ENCODE data around the gene TJP2.

The TJP2 gene

GRCh38 chr9:69191231-69191630 lies 17.2 kb downstream of the TJP2 start:
- no peak for DNase-seq (ENCODE audit: low read depth)

GRCh38 chr9:69192214-69192613 lies 18.1 kb downstream of the TJP2 start:
- DNase-seq (ENCODE audit: low read depth), result no peak

GRCh38 chr9:69193685-69194032 lies 19.6 kb downstream of the TJP2 start:
- DNase-seq (ENCODE audit: low read depth), result no peak

GRCh38 chr9:69194702-69195418 lies 20.8 kb downstream of the TJP2 start:
- DNase-seq (ENCODE audit: low read depth), result no peak

GRCh38 chr9:69195668-69196067 lies 21.6 kb downstream of the TJP2 start:
- DNase-seq (ENCODE audit: low read depth), result no peak

GRCh38 chr9:69197687-69198086 lies 23.6 kb downstream of the TJP2 start:
- DNase-seq (ENCODE audit: low read depth), result no peak

- DNase-seq (ENCODE audit: low read depth), result no peak
Observed at GRCh38 chr9:69198521-69199220, 24.6 kb downstream of the TJP2 start.

- DNase-seq (ENCODE audit: low read depth), result no peak
Observed at GRCh38 chr9:69199769-69200470, 25.8 kb downstream of the TJP2 start.

- no peak for DNase-seq (ENCODE audit: low read depth)
Observed at GRCh38 chr9:69202556-69202955, 28.5 kb downstream of the TJP2 start.

- DNase-seq (ENCODE audit: low read depth), result no peak
Observed at GRCh38 chr9:69204326-69204725, 30.2 kb downstream of the TJP2 start.

- DNase-seq (ENCODE audit: low read depth), result no peak
Observed at GRCh38 chr9:69204849-69205248, 30.8 kb downstream of the TJP2 start.

- no peak for DNase-seq (ENCODE audit: low read depth)
Observed at GRCh38 chr9:69206047-69206446, 32.0 kb downstream of the TJP2 start.

GRCh38 chr9:69207503-69207902 lies 33.4 kb downstream of the TJP2 start:
- no peak for DNase-seq (ENCODE audit: low read depth)

- no peak for DNase-seq (ENCODE audit: low read depth)
Observed at GRCh38 chr9:69211424-69212036, 37.5 kb downstream of the TJP2 start.

GRCh38 chr9:69213647-69214046 lies 39.6 kb downstream of the TJP2 start:
- no peak for DNase-seq (ENCODE audit: low read depth)

- no peak for DNase-seq (ENCODE audit: low read depth)
Observed at GRCh38 chr9:69214939-69215338, 40.9 kb downstream of the TJP2 start.

GRCh38 chr9:69215774-69216485 lies 41.9 kb downstream of the TJP2 start:
- DNase-seq (ENCODE audit: low read depth), result no peak

GRCh38 chr9:69218166-69218565 lies 44.1 kb downstream of the TJP2 start:
- DNase-seq (ENCODE audit: low read depth), result no peak

GRCh38 chr9:69221036-69221435 lies 47.0 kb downstream of the TJP2 start:
- DNase-seq (ENCODE audit: low read depth), result no peak

GRCh38 chr9:69222970-69223369 lies 48.9 kb downstream of the TJP2 start:
- no peak for DNase-seq (ENCODE audit: low read depth)

- DNase-seq (ENCODE audit: low read depth), result no peak
Observed at GRCh38 chr9:69223605-69224004, 49.5 kb downstream of the TJP2 start.

GRCh38 chr9:69229367-69229766 lies 55.3 kb downstream of the TJP2 start:
- DNase-seq (ENCODE audit: low read depth), result no peak

Measured in activated T-cell treated with anti-CD3 and anti-CD28 coated beads for 24 hours (primary cell).